ENCODE results near the gene PLD4.

GRCh38 chr14:104882991-104883660 is 41.6 kb upstream of the PLD4 start:
- TF ChIP-seq BHLHE40 (IDR thresholded peaks at IDR 0.05; ENCODE audit: borderline replicate concordance) (no peak), SUZ12 (IDR thresholded peaks at IDR 0.05) (no peak), FOXK2 (IDR thresholded peaks at IDR 0.05) (no peak), HDGF (IDR thresholded peaks at IDR 0.05; ENCODE audit: borderline replicate concordance) (no peak)
